ENCODE measurements around the gene SBNO2. TPM values are rescaled to one million over a fixed set of nuclear protein-coding genes. Genes with fewer than 3 reads are reported as not detected.

The SBNO2 gene
- total and polyA plus RNA-seq, 9 of the 15 experiments (the other 6 are each of a cell fraction or from before 2014, with no cell fraction given), result 0.01 to 46.2 (median 6.7) TPM

DNA sequence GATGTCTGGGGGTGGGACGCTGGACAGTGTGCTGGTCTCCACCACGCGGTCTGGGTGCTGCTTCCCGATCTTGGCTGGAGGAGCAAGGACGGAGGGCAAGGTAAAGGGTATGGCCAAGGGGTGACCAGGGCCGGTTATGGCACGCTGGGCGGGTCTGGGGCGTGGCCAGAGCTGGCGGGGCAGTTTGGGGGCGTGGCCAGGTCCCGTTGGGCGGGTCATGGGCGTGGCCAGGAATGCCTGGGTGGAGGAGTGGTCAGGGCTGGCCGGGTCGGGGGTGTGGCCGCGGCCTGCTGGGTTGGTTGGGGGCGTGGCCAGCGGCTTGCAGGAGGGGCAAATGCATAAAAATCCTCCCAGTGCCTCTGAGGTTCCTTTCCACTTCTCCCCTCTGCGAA lies 51.1 kb downstream of the SBNO2 start (continued):
- TF ChIP-seq, protein P1, sequence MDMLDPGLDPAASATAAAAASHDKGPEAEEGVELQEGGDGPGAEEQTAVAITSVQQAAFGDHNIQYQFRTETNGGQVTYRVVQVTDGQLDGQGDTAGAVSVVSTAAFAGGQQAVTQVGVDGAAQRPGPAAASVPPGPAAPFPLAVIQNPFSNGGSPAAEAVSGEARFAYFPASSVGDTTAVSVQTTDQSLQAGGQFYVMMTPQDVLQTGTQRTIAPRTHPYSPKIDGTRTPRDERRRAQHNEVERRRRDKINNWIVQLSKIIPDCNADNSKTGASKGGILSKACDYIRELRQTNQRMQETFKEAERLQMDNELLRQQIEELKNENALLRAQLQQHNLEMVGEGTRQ (CRISPR knock-in tag; IDR thresholded peaks at IDR 0.05), result no peak
- TF ChIP-seq SNIP1 (IDR thresholded peaks at IDR 0.05; ENCODE audit: low read depth) (no peak), RCOR1 (IDR thresholded peaks at IDR 0.05; ENCODE audit: borderline replicate concordance in 1 of 2, low read depth in 2 of 2, low read length in 2 of 2) (no peak), IFI16 (CRISPR knock-in tag; IDR thresholded peaks at IDR 0.05) (no peak), RFX5 (IDR thresholded peaks at IDR 0.05; ENCODE audit: low read depth, low read length) (no peak), SRSF9 (IDR thresholded peaks at IDR 0.05; ENCODE audit: borderline replicate concordance, low read depth, low read length) (no peak), SAFB2 (IDR thresholded peaks at IDR 0.05; ENCODE audit: borderline replicate concordance, low read depth, low read length, severe bottlenecking) (no peak)
- TF ChIP-seq, protein P2, sequence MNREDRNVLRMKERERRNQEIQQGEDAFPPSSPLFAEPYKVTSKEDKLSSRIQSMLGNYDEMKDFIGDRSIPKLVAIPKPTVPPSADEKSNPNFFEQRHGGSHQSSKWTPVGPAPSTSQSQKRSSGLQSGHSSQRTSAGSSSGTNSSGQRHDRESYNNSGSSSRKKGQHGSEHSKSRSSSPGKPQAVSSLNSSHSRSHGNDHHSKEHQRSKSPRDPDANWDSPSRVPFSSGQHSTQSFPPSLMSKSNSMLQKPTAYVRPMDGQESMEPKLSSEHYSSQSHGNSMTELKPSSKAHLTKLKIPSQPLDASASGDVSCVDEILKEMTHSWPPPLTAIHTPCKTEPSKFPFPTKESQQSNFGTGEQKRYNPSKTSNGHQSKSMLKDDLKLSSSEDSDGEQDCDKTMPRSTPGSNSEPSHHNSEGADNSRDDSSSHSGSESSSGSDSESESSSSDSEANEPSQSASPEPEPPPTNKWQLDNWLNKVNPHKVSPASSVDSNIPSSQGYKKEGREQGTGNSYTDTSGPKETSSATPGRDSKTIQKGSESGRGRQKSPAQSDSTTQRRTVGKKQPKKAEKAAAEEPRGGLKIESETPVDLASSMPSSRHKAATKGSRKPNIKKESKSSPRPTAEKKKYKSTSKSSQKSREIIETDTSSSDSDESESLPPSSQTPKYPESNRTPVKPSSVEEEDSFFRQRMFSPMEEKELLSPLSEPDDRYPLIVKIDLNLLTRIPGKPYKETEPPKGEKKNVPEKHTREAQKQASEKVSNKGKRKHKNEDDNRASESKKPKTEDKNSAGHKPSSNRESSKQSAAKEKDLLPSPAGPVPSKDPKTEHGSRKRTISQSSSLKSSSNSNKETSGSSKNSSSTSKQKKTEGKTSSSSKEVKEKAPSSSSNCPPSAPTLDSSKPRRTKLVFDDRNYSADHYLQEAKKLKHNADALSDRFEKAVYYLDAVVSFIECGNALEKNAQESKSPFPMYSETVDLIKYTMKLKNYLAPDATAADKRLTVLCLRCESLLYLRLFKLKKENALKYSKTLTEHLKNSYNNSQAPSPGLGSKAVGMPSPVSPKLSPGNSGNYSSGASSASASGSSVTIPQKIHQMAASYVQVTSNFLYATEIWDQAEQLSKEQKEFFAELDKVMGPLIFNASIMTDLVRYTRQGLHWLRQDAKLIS (CRISPR knock-in tag; IDR thresholded peaks at IDR 0.05), result no peak
